ENCODE results near the gene ZNF615.
A peak's percentile ranks its signal among the peaks of the same experiment; 100 is the strongest.
"Not testable (repeated sequence)": the region's sequence is repeated elsewhere in the genome, so short reads cannot be mapped to it uniquely, and the experiment has no call there.

The ZNF615 gene

GRCh38 chr19:52007806-52008557 is at the start of gene ZNF615:
Gene ZNF615, minus strand, starts transcription at chr19:52008211. Its CDS starts 4,500 bp downstream, at chr19:52003711.
- peak; percentile 89 for DNase-seq

GRCh38 chr19:52056480-52056879 is 48.5 kb upstream of the ZNF615 start:
- not testable (repeated sequence) for DNase-seq

GRCh38 chr19:52051736-52052135 is 43.7 kb upstream of the ZNF615 start:
- not testable (repeated sequence) for DNase-seq

DNA sequence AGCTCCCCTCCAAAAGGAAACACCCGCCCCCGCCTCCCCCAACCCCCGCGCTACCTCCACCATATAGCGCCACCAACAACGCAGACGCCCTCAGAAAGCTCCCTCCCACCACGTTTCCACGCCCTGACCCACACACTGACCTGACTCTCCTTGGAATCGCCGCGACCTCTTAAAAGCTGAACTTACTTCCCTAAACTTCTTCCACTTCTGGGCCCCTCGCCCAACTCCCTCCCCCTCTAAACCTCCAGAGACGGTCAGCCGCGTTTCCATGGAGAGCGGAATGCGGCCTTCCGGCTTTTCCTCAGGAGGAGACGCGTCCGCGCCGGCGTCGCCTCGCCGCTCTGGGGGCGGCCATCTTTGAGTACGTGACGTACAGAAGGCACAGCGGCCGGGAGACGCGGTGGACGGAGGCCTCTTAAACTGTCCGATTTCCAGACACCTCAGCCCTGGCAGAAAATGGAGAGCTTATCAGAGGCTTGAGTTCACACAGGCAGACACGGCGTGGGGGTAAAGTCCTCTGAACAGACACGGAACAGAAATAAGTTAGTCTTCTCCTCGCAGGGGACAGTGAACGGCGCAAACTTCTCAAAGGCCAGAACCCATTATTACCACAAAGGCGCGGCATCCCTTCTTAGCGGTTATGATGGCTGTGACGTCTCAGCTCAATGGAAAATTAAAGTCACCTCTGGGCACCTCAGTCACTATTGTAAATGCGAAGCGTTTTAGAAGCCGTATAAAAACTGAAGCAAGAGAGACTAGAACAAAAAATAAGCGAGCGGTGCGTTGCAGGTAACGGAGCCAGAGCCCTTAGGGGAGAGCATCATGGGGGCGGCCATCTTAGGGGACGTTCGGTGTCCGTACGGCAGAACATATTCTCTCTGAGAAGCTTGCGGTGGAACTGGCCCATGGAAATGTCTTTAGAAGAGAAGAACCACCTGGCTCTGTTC is 40.8 kb upstream of the ZNF615 start, which contains the start of gene ZNF432:
ZNF432 (minus strand) TSS at position 284 of the 947 bp plus-strand sequence. CDS start 1,970 bp downstream, outside the sequence.
- peak; percentile 88 for DNase-seq

DNA sequence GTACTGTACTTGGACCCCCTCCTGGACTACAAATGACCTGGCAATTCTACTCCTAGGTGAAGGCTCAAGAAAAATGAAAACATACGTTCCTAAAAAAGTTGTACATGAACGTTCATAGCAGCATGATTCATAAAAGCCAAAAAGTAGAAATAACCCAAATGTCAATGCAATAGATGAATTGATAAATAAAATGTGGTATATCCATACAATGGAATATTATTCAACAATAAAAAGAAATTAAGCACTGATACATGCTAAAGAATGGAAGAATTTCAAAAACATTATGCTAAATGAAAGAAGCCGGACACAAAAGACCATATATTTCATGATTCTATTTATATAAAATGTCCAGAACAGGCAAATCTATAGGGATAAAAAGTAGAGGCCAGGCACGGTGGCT is 31.2 kb upstream of the ZNF615 start:
- no peak for DNase-seq

DNA sequence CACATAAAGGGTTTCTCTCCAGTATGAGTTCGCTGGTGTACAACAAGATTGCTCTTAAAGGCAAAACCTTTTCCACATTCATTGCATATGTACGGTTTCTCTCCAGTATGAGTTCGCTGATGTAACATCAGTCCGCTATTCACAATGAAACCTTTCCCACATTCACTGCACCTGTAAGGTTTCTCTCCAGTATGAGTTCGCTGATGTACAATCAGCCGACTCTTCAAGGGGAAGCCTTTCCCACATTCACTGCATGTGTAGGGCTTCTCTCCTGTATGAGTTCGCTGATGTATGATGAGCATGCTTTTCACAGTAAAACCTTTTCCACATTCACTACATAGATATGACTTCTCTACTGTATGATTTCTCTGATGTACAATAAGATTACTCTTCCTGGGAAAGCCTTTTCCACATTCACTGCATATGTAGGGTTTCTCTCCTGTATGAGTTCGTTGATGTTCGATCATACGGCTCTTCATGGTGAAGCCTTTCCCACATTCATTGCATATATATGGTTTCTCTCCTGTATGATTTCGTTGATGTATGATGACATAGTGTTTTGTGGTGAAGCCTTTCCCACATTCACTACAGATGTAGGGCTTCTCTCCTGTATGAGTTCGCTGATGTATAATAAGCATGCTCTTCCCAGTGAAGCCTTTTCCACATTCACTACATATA is 26.2 kb upstream of the ZNF615 start:
- no peak for DNase-seq

GRCh38 chr19:52028780-52029123 is 20.7 kb upstream of the ZNF615 start:
- DNase-seq = no peak

DNA sequence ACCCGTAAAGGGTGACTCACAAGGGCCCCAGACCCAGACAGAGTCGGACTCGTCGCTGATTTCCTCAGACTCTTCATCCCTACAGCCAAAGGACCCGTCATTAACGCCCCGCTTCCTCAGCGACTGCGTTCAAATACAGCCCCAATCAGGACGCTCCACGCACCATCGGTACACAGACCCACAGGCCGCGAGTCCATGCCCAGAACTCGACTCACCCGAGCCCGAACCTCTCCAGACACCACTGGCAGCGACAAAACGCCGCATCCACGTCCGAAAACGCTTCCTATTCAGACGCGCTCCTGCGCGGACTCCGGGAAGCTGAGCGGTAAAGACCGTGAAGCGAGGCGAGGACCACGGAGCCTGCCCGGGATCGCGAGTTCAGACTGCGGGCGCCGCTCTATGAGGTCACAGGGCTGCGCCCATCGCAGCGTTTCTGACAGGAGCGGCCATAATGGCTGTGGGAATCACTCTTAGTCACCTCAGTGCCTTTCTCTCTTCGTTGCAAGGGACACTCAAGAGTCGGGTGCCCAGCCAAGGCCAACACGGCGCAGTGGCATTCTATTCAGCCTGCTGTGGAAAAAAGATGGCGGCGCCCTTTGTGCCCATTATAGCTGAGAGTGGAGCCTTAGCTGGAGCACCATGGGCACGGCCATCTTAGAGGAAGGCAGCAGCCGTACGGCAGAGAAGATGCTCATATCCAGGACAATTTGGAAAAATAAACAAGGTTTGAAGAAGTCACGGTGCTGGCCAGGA is 20.2 kb upstream of the ZNF615 start, which contains the start of gene ZNF614:
ZNF614 (minus strand) TSS at position 353 of the 753 bp plus-strand sequence. CDS start 2,634 bp downstream, outside the sequence.
- peak; percentile 81 for DNase-seq

GRCh38 chr19:52026255-52026990 is 18.4 kb upstream of the ZNF615 start:
- not testable (repeated sequence) for DNase-seq

DNA sequence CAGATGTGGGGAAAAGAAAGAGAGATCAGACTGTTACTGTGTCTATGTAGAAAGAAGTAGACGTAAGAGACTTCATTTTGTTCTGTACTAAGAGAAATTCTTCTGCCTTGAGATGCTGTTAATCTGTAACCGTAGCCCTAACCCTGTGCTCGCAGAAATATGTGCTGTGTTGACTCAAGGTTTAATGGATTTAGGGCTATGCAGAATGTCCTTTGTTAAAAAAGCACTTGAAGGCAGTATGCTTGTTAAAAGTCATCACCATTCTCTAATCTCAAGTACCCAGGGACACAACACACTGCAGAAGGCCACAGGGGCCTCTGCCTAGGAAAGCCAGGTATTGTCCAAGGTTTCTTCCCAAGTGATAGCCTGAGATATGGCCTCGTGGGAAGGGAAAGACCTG is 16.5 kb upstream of the ZNF615 start:
- not testable (repeated sequence) for DNase-seq

DNA sequence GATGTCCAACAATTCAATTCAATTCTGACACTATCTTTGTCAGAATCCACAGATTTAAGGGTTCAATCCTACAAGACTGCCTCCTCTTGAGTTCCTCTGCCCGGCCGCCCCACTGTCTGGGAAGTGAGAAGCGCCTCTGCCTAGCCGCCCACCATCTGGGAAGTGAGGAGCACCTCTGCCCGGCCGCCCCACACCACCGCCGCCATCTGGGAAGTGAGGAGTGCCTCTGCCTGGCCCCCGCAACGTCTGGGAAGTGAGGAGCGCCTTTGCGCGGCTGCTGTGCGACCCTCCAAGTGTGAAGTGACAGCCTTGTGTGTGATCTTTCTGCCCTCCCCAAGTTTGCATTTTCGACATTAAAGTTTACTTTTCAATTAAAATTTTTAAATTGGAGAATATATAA is 14.2 kb upstream of the ZNF615 start:
- no peak for DNase-seq

DNA sequence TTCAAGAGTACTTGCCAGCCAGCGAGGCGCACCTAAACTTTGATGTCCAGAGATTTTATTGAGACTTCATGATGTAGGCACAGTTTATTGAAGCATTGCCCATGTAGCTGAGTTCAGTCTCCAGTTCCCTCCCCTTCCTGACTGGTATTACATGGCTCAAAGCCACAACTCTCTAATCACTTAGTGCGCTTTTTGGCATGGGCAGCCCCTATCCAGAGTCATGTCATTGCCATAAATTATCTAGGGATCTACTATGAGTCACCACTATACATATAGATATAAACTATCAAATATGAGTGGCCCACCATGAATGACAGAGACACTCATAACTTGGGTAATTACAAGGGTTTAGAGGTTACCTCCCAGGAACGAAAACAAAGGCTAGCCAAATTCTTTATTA is 12.5 kb upstream of the ZNF615 start:
- DNase-seq = no peak

- DNase-seq = no peak
These were observed 2.7 kb upstream of the ZNF615 start for GRCh38 chr19:52010674-52011073.

- no peak for DNase-seq
These were observed 583 bp downstream of the ZNF615 start for GRCh38 chr19:52007451-52007805.

DNA sequence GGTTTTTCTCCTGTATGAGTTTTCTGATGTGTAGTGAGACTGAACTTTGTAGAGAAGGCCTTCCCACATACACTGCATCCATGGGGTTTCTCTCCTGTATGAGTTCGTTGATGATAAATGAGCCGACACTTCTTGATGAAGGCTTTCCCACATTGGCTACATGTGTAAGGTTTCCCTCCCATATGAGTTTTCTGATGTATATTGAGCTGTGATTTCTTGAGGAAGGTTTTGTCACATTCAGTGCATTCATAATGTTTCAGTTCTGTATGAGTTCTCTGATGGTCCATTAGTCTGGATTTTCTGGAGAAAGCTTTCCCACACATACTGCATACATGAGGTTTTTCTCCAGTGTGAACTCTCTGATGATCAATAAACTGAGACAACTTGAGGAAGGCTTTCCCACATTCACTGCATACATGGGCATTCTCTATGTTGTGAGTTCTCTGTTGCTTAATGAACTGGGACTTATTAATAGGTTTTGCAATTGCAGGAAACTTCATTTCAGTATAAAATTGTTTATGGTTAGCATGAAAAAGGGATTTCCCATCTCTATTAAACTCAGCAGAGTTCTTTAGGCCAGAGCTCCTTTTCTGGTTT is 13.9 kb downstream of the ZNF615 start:
- no peak for DNase-seq

GRCh38 chr19:51993422-51993821 is 14.6 kb downstream of the ZNF615 start:
- DNase-seq = no peak

GRCh38 chr19:51986309-51987291 is 21.4 kb downstream of the ZNF615 start, which contains the start of gene ZNF350:
Gene ZNF350, minus strand, starts transcription at chr19:51986840. Its CDS starts 12,480 bp downstream, at chr19:51974360.
- peak; percentile 90 for DNase-seq

DNA sequence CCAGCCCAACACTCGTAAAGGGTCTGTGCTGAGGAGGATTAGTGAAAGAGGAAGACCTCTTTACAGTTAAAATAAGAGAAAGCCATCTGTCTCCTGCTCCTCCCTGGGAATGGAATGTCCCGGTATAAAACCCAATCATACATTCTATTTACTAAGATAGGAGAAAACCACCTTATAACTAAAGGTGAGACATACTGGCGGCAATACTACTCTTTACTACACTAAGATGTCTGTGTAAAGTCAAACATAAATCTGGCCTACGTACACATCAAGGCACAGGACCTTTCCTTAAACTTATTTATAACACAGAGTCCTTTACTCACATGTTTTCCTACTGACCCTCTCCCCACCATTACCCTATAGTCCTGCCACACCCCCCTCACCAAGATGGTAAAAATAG is 24.6 kb downstream of the ZNF615 start:
- DNase-seq = no peak

DNA sequence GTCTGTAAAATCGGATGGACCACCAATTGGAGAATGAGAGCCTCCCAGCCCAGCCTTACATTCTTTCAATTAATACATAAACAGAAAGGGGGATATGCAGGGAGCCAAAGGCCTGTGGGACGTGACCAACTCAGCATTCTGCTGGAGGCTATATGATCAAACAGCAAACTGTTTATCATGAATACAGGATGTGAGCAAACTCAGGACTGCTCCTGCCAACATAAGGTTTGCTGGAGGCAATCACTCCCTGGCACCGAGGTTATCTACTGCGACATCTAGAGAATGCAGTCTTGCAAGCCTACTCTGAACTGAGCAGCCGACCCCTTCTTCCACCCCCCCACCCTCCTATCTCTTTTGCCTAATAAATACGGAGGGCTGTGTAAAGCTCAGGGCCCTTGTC is 27.1 kb downstream of the ZNF615 start:
- DNase-seq = not testable (repeated sequence)
